ENCODE data around the gene HENMT1.

- no peak for TF ChIP-seq MAX (IDR thresholded peaks at IDR 0.05)
- no peak for TF ChIP-seq EP300 (IDR thresholded peaks at IDR 0.05; ENCODE audit: borderline replicate concordance)
- TF ChIP-seq USF1 (IDR thresholded peaks at IDR 0.05), result no peak
- no peak for TF ChIP-seq CREB1 (IDR thresholded peaks at IDR 0.05; ENCODE audit: low read depth)
- TF ChIP-seq ZBTB7A (IDR thresholded peaks at IDR 0.05; ENCODE audit: low read depth), result no peak
- no peak for TF ChIP-seq TAF1 (IDR thresholded peaks at IDR 0.05; ENCODE audit: low read depth)
- no peak for TF ChIP-seq RAD21 (IDR thresholded peaks at IDR 0.05; ENCODE audit: low read depth)
- TF ChIP-seq REST (IDR thresholded peaks at IDR 0.05; ENCODE audit: low read depth), result no peak
- no peak for TF ChIP-seq CEBPB (IDR thresholded peaks at IDR 0.05)
- TF ChIP-seq YY1 (IDR thresholded peaks at IDR 0.05; ENCODE audit: low read depth), result no peak
Observed at GRCh38 chr1:108665067-108665466, 4.2 kb upstream of the HENMT1 start.
